MCF 10A (cell line): ENCODE results near the gene CREB3L2. TPM values are rescaled to one million over a fixed set of nuclear protein-coding genes. Genes with fewer than 3 reads are reported as not detected.

Experiments
- BruUV-seq: library from RNA; stranded (reverse); fragments of 400-500 nt; replicated peaks from 2 replicates; lab custom pipeline; 2021; lab: Mats Ljungman, UMichigan
- CTCF ChIA-PET: fragments of 300-600 bp; sonication (Branson Sonifier 250); formaldehyde crosslinking; extraction: SDS; loops from one replicate; lab custom pipeline; 2021; ENCODE audit warnings: antibody characterized with exemption, inconsistent platforms; lab: Yijun Ruan, JAX
- POLR2A ChIA-PET: fragments of 300-600, 350-650 bp; sonication (Branson Sonifier 250); formaldehyde crosslinking; extraction: SDS; loops from one replicate; lab custom pipeline; 2020; ENCODE audit warnings: antibody characterized with exemption, inconsistent platforms; lab: Yijun Ruan, JAX
- DNase-seq: peaks from one replicate; pipeline ENCODE4 v3.0.0-alpha.2; 2018; ENCODE audit not compliant: unreplicated experiment
- H3K27ac Mint-ChIP-seq: one replicate; pipeline ENCODE4 v1.8.0; 2022; ENCODE audit warnings: mild to moderate bottlenecking, low read depth, mixed read lengths; ENCODE audit not compliant: unreplicated experiment
- H3K27me3 Mint-ChIP-seq: one replicate; pipeline ENCODE4 v1.8.0; 2022; ENCODE audit warnings: mixed read lengths; ENCODE audit not compliant: insufficient read depth, unreplicated experiment
- H3K36me3 Mint-ChIP-seq: one replicate; pipeline ENCODE4 v1.8.0; 2022; ENCODE audit warnings: mild to moderate bottlenecking, moderate library complexity, mixed read lengths; ENCODE audit not compliant: insufficient read depth, unreplicated experiment
- H3K4me1 Mint-ChIP-seq: one replicate; pipeline ENCODE4 v1.8.0; 2022; ENCODE audit warnings: mixed read lengths; ENCODE audit not compliant: insufficient read depth, unreplicated experiment
- H3K4me3 Mint-ChIP-seq: one replicate; pipeline ENCODE4 v1.8.0; 2022; ENCODE audit warnings: mild to moderate bottlenecking, moderate library complexity, mixed read lengths; ENCODE audit not compliant: unreplicated experiment
- H3K9me3 Mint-ChIP-seq: one replicate; pipeline ENCODE4 v1.8.0; 2022; ENCODE audit warnings: mixed read lengths; ENCODE audit not compliant: unreplicated experiment
- intact Hi-C: fragments of 100-400 bp; cut with micrococcal nuclease; formaldehyde crosslinking; loops from 2 replicates; pipeline ENCODE4 v1.14.1; 2022
- total RNA-seq: library from RNA; stranded (reverse); gene quantifications from 2 replicates; pipeline ENCODE4 v1.2.3, GENCODE V29; 2022
- TF ChIP-seq, protein P1 (sequence below): fragments of 200-600 bp; IDR thresholded peaks from one replicate; pipeline ENCODE4 v1.8.0; 2022; ENCODE audit warnings: antibody characterized with exemption, mild to moderate bottlenecking; ENCODE audit not compliant: unreplicated experiment

The CREB3L2 gene
- total RNA-seq, 1 experiment from 2014 or later: 74.2 TPM

DNA sequence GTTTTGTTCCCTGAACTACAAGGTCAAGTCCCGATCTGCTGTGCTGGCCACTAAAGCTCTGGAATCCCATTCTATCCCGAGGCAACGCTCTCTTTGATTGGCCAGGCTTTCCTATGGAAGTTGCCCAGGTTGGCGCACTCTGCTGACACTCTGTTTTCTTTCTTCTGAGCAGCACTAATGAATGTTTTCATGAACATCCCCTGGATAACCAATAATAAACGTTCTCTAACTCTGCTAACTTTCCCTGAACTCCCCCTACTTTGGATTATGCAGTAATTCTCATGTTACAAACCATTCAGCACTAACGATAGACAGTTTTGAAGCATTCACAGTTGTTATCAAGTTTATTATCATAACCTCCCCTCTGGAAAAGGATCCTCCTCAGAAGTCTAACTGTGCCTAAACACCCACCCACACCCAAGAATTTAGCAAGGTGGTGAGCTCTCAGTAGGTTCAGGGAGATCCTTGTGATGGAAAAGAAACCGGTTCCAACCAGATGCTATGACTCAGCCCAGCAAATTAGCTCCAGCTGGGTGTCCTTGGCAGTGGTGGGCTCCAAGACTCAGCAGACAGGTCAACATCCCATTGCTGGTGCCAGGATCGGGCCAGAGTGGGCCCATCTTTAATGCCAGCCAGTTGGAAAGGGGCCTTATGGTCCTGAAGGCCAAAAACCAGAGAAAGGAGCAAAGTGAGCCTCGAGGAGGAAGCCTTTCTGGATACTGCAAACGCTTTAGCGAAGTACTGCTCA is 68.4 kb downstream of the CREB3L2 start:
- TF ChIP-seq, protein P1, sequence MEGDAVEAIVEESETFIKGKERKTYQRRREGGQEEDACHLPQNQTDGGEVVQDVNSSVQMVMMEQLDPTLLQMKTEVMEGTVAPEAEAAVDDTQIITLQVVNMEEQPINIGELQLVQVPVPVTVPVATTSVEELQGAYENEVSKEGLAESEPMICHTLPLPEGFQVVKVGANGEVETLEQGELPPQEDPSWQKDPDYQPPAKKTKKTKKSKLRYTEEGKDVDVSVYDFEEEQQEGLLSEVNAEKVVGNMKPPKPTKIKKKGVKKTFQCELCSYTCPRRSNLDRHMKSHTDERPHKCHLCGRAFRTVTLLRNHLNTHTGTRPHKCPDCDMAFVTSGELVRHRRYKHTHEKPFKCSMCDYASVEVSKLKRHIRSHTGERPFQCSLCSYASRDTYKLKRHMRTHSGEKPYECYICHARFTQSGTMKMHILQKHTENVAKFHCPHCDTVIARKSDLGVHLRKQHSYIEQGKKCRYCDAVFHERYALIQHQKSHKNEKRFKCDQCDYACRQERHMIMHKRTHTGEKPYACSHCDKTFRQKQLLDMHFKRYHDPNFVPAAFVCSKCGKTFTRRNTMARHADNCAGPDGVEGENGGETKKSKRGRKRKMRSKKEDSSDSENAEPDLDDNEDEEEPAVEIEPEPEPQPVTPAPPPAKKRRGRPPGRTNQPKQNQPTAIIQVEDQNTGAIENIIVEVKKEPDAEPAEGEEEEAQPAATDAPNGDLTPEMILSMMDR: no peak
- no peaks in the 10 kb centered on the region for H3K9me3 Mint-ChIP-seq
- no peak overlapping the region for H3K4me3 Mint-ChIP-seq
- CTCF ChIA-PET: interaction anchor here (0.7 to 2.1 kb wide), 9 partner anchors 9 to 328 kb away, joined by 3 to 12 read pairs (median 4); partner anchors contain the start of gene CREB3L2
- no peak overlapping the region for H3K27ac Mint-ChIP-seq
- no peaks in the 10 kb centered on the region for H3K27me3 Mint-ChIP-seq
- no TSS peak for BruUV-seq
- H3K4me1 Mint-ChIP-seq: peaks cover 51% of the 10 kb centered on the region
- DNase-seq: peak; percentile 51
- intact Hi-C loops: no loop called here
- POLR2A ChIA-PET: interaction anchor here (0.8 to 6.8 kb wide), 5 partner anchors 8 to 67 kb away, joined by 3 to 52 read pairs (median 7); partner anchors contain the start of gene CREB3L2
- H3K36me3 Mint-ChIP-seq: peaks cover 15% of the 10 kb centered on the region

DNA sequence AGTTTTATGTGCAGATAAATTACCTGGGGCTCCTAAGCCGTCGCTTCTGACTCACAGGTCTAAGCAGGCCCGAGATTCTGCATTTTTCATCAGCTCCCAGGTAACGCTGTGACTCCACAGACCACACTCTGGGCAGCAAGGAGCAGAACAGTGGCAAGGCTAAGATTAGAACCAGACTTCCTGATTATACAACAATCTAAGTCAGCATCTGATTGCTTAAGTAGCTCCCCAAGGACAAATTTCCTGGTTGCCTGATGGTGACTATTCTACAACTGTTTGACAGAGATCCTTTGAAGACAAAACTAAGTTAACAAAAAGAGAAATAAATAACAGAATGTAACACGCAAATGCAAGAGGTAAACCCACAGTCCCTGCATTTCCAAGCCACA is 69.0 kb downstream of the CREB3L2 start:
- POLR2A ChIA-PET: interaction anchor here (0.8 to 6.8 kb wide), 5 partner anchors 9 to 67 kb away, joined by 3 to 52 read pairs (median 7); partner anchors contain the start of gene CREB3L2
- peaks cover 51% of the 10 kb centered on the region for H3K4me1 Mint-ChIP-seq
- H3K27me3 Mint-ChIP-seq: no peaks in the 10 kb centered on the region
- no peak overlapping the region for H3K4me3 Mint-ChIP-seq
- intact Hi-C loops: no loop called here
- CTCF ChIA-PET: interaction anchor here (1.0 to 2.1 kb wide), 5 partner anchors 9 to 70 kb away, joined by 3 to 12 read pairs (median 4); partner anchors contain the start of gene CREB3L2
- H3K36me3 Mint-ChIP-seq: peaks cover 20% of the 10 kb centered on the region
- peak; percentile 54 for DNase-seq
- no TSS peak for BruUV-seq
- H3K9me3 Mint-ChIP-seq: no peaks in the 10 kb centered on the region
- no peak overlapping the region for H3K27ac Mint-ChIP-seq
- TF ChIP-seq, protein P1: no peak

DNA sequence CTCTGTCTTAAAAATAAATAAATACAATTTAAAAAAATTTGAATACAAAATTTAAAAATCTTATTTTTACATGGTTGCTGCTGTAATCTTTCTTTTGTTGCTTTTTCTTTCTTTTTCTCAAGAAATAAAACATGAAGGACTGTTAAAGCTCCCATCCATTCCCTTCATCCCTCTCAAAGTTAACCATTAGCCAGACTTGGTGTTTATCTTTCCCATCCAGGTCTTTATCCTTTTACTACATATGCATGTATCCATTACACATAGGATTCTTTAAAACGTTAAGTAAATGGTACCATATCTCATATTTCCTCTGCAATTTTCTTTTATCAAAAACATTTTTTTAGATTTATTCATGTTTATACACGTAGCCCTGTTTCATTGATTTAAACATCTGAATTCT is 70.1 kb downstream of the CREB3L2 start:
- Mint-ChIP-seq H3K4me1 (peaks cover 47% of the 10 kb centered on the region), H3K36me3 (peaks cover 25% of the 10 kb centered on the region), H3K27ac (no peak overlapping the region), H3K9me3 (no peaks in the 10 kb centered on the region), H3K27me3 (no peaks in the 10 kb centered on the region), H3K4me3 (no peak overlapping the region)
- TF ChIP-seq, protein P1: no peak
- ChIA-PET POLR2A (interaction anchor here (0.5 to 6.8 kb wide), 2 partner anchors 60 to 69 kb away, joined by 4 to 52 read pairs; partner anchors contain the start of gene CREB3L2), CTCF (interaction anchor here (0.6 to 2.1 kb wide), 2 partner anchors 71 to 1143 kb away, joined by 3 to 12 read pairs; partner anchors contain the start of gene CREB3L2)
- intact Hi-C loops: no loop called here
- no TSS peak for BruUV-seq
- DNase-seq: no peak

DNA sequence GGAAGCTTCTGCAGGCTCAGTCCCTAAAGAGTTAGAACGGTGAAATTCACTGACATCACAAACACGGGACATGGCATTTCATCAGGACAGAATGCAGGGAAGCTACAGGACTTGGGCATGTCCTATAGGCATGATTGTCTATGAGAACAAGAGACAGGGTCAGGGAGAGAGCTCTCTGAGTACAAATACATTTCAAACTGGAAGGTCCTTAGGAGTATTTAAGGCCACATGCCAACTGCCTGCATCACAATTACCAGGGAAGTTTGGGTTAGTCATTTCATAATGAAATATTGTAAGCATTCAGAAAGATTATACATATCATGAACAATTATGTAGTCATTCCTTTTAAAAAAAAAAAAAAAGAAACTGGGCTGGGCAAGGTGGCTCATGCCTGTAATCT is 71.3 kb downstream of the CREB3L2 start:
- TF ChIP-seq, protein P1: no peak

More for the DNA sequence above, 71.3 kb downstream of the CREB3L2 start:
- Mint-ChIP-seq H3K9me3 (no peaks in the 10 kb centered on the region), H3K27me3 (no peaks in the 10 kb centered on the region), H3K4me1 (peaks cover 46% of the 10 kb centered on the region), H3K4me3 (no peak overlapping the region), H3K27ac (peak overlapping the region; percentile 62), H3K36me3 (peaks cover 25% of the 10 kb centered on the region)
- BruUV-seq: no TSS peak
- peak; percentile 67 for DNase-seq
- ChIA-PET POLR2A (interaction anchor here (1.1 to 6.8 kb wide), 2 partner anchors 32 to 70 kb away, joined by 3 to 52 read pairs; partner anchors contain the start of gene CREB3L2), CTCF (interaction anchor here (0.6 to 2.3 kb wide), 5 partner anchors 15 to 302 kb away, joined by 3 to 14 read pairs (median 3); partner anchors contain the start of gene CREB3L2)
- intact Hi-C loops: no loop called here
